Liver (tissue), 9 donors: ENCODE data around the gene CTLA4. TPM values are rescaled to one million over a fixed set of nuclear protein-coding genes. Genes with fewer than 3 reads are reported as not detected.

ENCODE experiments used
- DNase-seq: peaks from one replicate; pipeline ENCODE4 v3.0.0-alpha.2; 2017; ENCODE audit warnings: low spot score
- H3K27ac ChIP-seq, 2 donors: one replicate each; pipeline ENCODE4 v1.7.0; 2013; ENCODE audit warnings: inconsistent platforms in 2 of 2, low read length in 2 of 2, control low read depth in 1 of 2, low read depth in 1 of 2, mild to moderate bottlenecking in 1 of 2
- H3K27me3 ChIP-seq, 4 donors: one replicate each; pipeline versions ENCODE4 v1.6.1 to v1.7.0; 2013; ENCODE audit warnings: low read length in 3 of 4, inconsistent platforms in 1 of 4, mild to moderate bottlenecking in 1 of 4, moderate library complexity in 1 of 4; ENCODE audit not compliant: control insufficient read depth in 4 of 4, insufficient read depth in 4 of 4
- H3K36me3 ChIP-seq, 4 donors: one replicate each; pipeline versions ENCODE4 v1.6.1 to v1.7.0; 2013; ENCODE audit warnings: low read length in 3 of 4, mild to moderate bottlenecking in 3 of 4, low read depth in 1 of 4, moderate library complexity in 1 of 4; ENCODE audit not compliant: control insufficient read depth in 4 of 4, insufficient read depth in 3 of 4
- H3K4me1 ChIP-seq, 4 donors: one replicate each; pipeline versions ENCODE4 v1.6.1 to v1.7.0; 2013; ENCODE audit warnings: low read length in 3 of 4, mild to moderate bottlenecking in 3 of 4, moderate library complexity in 1 of 4; ENCODE audit not compliant: control insufficient read depth in 4 of 4, insufficient read depth in 4 of 4
- H3K4me3 ChIP-seq, 3 donors: one replicate each; pipeline versions ENCODE4 v1.6.1 to v1.7.0; 2013; ENCODE audit warnings: low read length in 3 of 3, control low read depth in 1 of 3, low read depth in 1 of 3, mild to moderate bottlenecking in 1 of 3
- H3K9ac ChIP-seq, 2 donors: one replicate each; pipeline ENCODE4 v1.7.0; 2013; ENCODE audit warnings: low read length in 2 of 2, mild to moderate bottlenecking in 2 of 2, moderate library complexity in 2 of 2, control low read depth in 1 of 2, low read depth in 1 of 2
- H3K9me3 ChIP-seq, 4 donors: one replicate each; pipeline versions ENCODE4 v1.6.1 to v1.7.0; 2013; ENCODE audit warnings: low read length in 3 of 4; ENCODE audit not compliant: control insufficient read depth in 4 of 4
- ATF3 ChIP-seq: IDR thresholded peaks from 2 replicates; pipeline ENCODE4 v1.6.1; 2016; ENCODE audit warnings: antibody characterized with exemption
- CTCF ChIP-seq: fragments of 150-350 bp; IDR thresholded peaks from 2 replicates; pipeline ENCODE4 v1.5.1; 2017; ENCODE audit warnings: improper control_type of control experiment, low read depth, low read length; ENCODE audit not compliant: missing input control
- EGR1 ChIP-seq, 2 donors: IDR thresholded peaks; 2 replicates each; pipeline ENCODE4 v1.6.1; 2016 to 2018; ENCODE audit warnings: antibody characterized with exemption in 2 of 2, low read depth in 2 of 2
- FOXA1 ChIP-seq: IDR thresholded peaks from 2 replicates; pipeline ENCODE4 v1.6.1; 2016; ENCODE audit warnings: antibody characterized with exemption
- FOXA2 ChIP-seq: IDR thresholded peaks from 2 replicates; pipeline ENCODE4 v1.6.1; 2016; ENCODE audit warnings: antibody characterized with exemption
- GABPA ChIP-seq, 2 donors: IDR thresholded peaks in 1 of 2; conservative IDR thresholded peaks in 1 of 2; 2 replicates each; pipeline ENCODE4 v1.6.1; 2016; ENCODE audit warnings: antibody characterized with exemption in 2 of 2, mild to moderate bottlenecking in 1 of 2, moderate library complexity in 1 of 2
- HNF4A ChIP-seq, 2 donors: conservative IDR thresholded peaks; 2 replicates each; pipeline ENCODE4 v1.6.1; 2016; ENCODE audit warnings: antibody characterized with exemption in 2 of 2, mild to moderate bottlenecking in 2 of 2
- HNF4G ChIP-seq: IDR thresholded peaks from 2 replicates; pipeline ENCODE4 v1.6.1; 2016; ENCODE audit warnings: antibody characterized with exemption
- JUND ChIP-seq, 2 donors: IDR thresholded peaks; 2 replicates each; pipeline ENCODE4 v1.6.1; 2016; ENCODE audit warnings: antibody characterized with exemption in 2 of 2
- MAX ChIP-seq: IDR thresholded peaks from 2 replicates; pipeline ENCODE4 v1.6.1; 2016; ENCODE audit warnings: antibody characterized with exemption
- NR2F2 ChIP-seq: IDR thresholded peaks from 2 replicates; pipeline ENCODE4 v1.6.1; 2016; ENCODE audit warnings: antibody characterized with exemption
- REST ChIP-seq: IDR thresholded peaks from 2 replicates; pipeline ENCODE4 v1.6.1; 2016; ENCODE audit warnings: antibody characterized with exemption, mild to moderate bottlenecking
- RXRA ChIP-seq, 2 donors: IDR thresholded peaks; 2 replicates each; pipeline ENCODE4 v1.6.1; 2017 to 2018; ENCODE audit warnings: antibody characterized with exemption in 2 of 2, mild to moderate bottlenecking in 1 of 2
- SP1 ChIP-seq: IDR thresholded peaks from 2 replicates; pipeline ENCODE4 v1.6.1; 2018; ENCODE audit warnings: antibody characterized with exemption, mild to moderate bottlenecking
- YY1 ChIP-seq: IDR thresholded peaks from 2 replicates; pipeline ENCODE4 v1.6.1; 2016; ENCODE audit warnings: antibody characterized with exemption, mild to moderate bottlenecking
- ZBTB33 ChIP-seq: IDR thresholded peaks from 2 replicates; pipeline ENCODE4 v1.6.1; 2016; ENCODE audit warnings: antibody characterized with exemption
- WGBS: extraction: QIAGEN DNeasy Blood & Tissue Kit; methylation state at CpG from one replicate; pipeline ENCODE4 v1.1.7; 2013; 5-methylcytosine and 5-hydroxymethylcytosine counted together
- polyA plus RNA-seq, 2 donors: library from polyadenylated mRNA; stranded (reverse) in 1 of 2; unstranded in 1 of 2; fragments of 200-250 nt in 1 of 2; fragments of >200 nt in 1 of 2; fragmentation: Nextera tagmentation in 1 of 2; extraction: Ambion mirVana in 1 of 2; gene quantifications; one replicate each; pipeline versions ENCODE4 v1.2.1 to v1.2.3, GENCODE V29; 2013 to 2015
- total RNA-seq, 2 donors: library from RNA; depleted of rRNA; stranded (reverse); fragments of >200 nt; gene quantifications; one replicate each; pipeline ENCODE4 v1.2.3, GENCODE V29; 2014
- donor health status: healthy.
- donor health status: healthy.
- donor health status: healthy.
- donor health status: healthy.
- donor health status: healthy.

The CTLA4 gene
- total and polyA plus RNA-seq, 4 donors = 0.17 TPM; not detected in 3

GRCh38 chr2:203830304-203831055, 37.1 kb upstream of the CTLA4 start:
- Histone ChIP-seq H3K4me3 (no peak overlapping the region), H3K27me3 (no peaks in the 10 kb centered on the region), H3K36me3 (no peaks in the 10 kb centered on the region), H3K9ac (no peak overlapping the region), H3K27ac (no peak overlapping the region), H3K9me3 (no peaks in the 10 kb centered on the region), H3K4me1 (no peaks in the 10 kb centered on the region)
- TF ChIP-seq FOXA2 (no peak), NR2F2 (no peak), GABPA (IDR thresholded peaks at IDR 0.05 in 1 of 2, conservative IDR thresholded peaks at IDR 0.05 in 1 of 2) (no peak), RXRA (IDR thresholded peaks at IDR 0.05) (no peak), ZBTB33 (no peak), FOXA1 (no peak), ATF3 (no peak), SP1 (no peak), CTCF (no peak), EGR1 (IDR thresholded peaks at IDR 0.05; ENCODE audit: low read depth in 2 of 2) (no peak), JUND (IDR thresholded peaks at IDR 0.05) (no peak), HNF4A (conservative IDR thresholded peaks at IDR 0.05) (no peak), REST (no peak), YY1 (no peak), HNF4G (no peak)
- 90% methylated on average over 9 of the region's 9 CpGs for WGBS
- DNase-seq = no peak

- Histone ChIP-seq H3K9ac (no peak overlapping the region), H3K36me3 (no peaks in the 10 kb centered on the region), H3K4me1 (no peaks in the 10 kb centered on the region), H3K9me3 (no peaks in the 10 kb centered on the region), H3K27ac (no peak overlapping the region), H3K27me3 (no peaks in the 10 kb centered on the region), H3K4me3 (no peak overlapping the region)
- TF ChIP-seq FOXA1 = no peak
- no peak for TF ChIP-seq MAX
- no peak for TF ChIP-seq CTCF
- TF ChIP-seq EGR1 (IDR thresholded peaks at IDR 0.05; ENCODE audit: low read depth in 2 of 2) = no peak
- TF ChIP-seq HNF4A (conservative IDR thresholded peaks at IDR 0.05) = no peak
- TF ChIP-seq NR2F2 = no peak
- TF ChIP-seq FOXA2 = no peak
- TF ChIP-seq REST = no peak
- DNase-seq = no peak
- 91% methylated on average over 6 of the region's 6 CpGs for WGBS
Observed at GRCh38 chr2:203835420-203835819, 32.2 kb upstream of the CTLA4 start.
